Measurements from ENCODE around the gene GLB1L2. TPM values are rescaled to one million over a fixed set of nuclear protein-coding genes. Genes with fewer than 3 reads are reported as not detected.

Gene GLB1L2
- total RNA-seq, 3 donors from 2014 or later (not counting 1 experiment from before 2014, with no cell fraction given): 0.57 to 3.3 (median 0.61) TPM

- Mint-ChIP-seq H3K4me1 (peaks cover 0 to 15% of the 10 kb centered on the region in 2 donors), H3K27me3 (ENCODE audit: low read depth in 2 of 2) (no peaks in the 10 kb centered on the region), H3K4me3 (no peak overlapping the region), H3K36me3 (no peaks in the 10 kb centered on the region), H3K9me3 (no peaks in the 10 kb centered on the region), H3K27ac (no peak overlapping the region)
- Histone ChIP-seq H3K4me1 (ENCODE audit: control insufficient read depth, insufficient read depth, low read length) (no peaks in the 10 kb centered on the region), H3K36me3 (ENCODE audit: control insufficient read depth, insufficient read depth, low read length) (no peaks in the 10 kb centered on the region), H3K27me3 (ENCODE audit: control insufficient read depth, insufficient read depth, low read length) (no peaks in the 10 kb centered on the region), H3K4me3 (ENCODE audit: low read length) (no peak overlapping the region), H3K27ac (ENCODE audit: low read length) (no peak overlapping the region), H3K9me3 (ENCODE audit: control insufficient read depth, insufficient read depth, low read length) (no peaks in the 10 kb centered on the region)
- no peak for ATAC-seq
- no peak for DNase-seq
- intact Hi-C loops (cut with micrococcal nuclease): no loop called here
- TF ChIP-seq CTCF (IDR thresholded peaks at IDR 0.05): no peak
- 88% methylated on average over 16 of the region's 16 CpGs for WGBS (ENCODE audit: insufficient coverage)
Measured at GRCh38 chr11:134374891-134375550, 43.2 kb downstream of the GLB1L2 start.

- intact Hi-C loops (cut with micrococcal nuclease): no loop called here
- Histone ChIP-seq H3K27ac (ENCODE audit: low read length) (no peak overlapping the region), H3K4me1 (ENCODE audit: control insufficient read depth, insufficient read depth, low read length) (no peaks in the 10 kb centered on the region), H3K36me3 (ENCODE audit: control insufficient read depth, insufficient read depth, low read length) (no peaks in the 10 kb centered on the region), H3K9me3 (ENCODE audit: control insufficient read depth, insufficient read depth, low read length) (no peaks in the 10 kb centered on the region), H3K27me3 (ENCODE audit: control insufficient read depth, insufficient read depth, low read length) (no peaks in the 10 kb centered on the region), H3K4me3 (ENCODE audit: low read length) (no peak overlapping the region)
- H3K4me1 Mint-ChIP-seq: peaks cover 0 to 20% of the 10 kb centered on the region in 2 donors
- no peak overlapping the region for H3K27ac Mint-ChIP-seq
- H3K36me3 Mint-ChIP-seq: no peaks in the 10 kb centered on the region
- H3K9me3 Mint-ChIP-seq: no peaks in the 10 kb centered on the region
- no peak for ATAC-seq
- 88% methylated on average over 18 of the region's 18 CpGs for WGBS (ENCODE audit: insufficient coverage)
- DNase-seq: no peak
- TF ChIP-seq CTCF (IDR thresholded peaks at IDR 0.05): no peak
- H3K27me3 Mint-ChIP-seq (ENCODE audit: low read depth in 2 of 2): peaks cover 0 to 3% of the 10 kb centered on the region in 2 donors
- no peak overlapping the region for H3K4me3 Mint-ChIP-seq
Measured at GRCh38 chr11:134376150-134376921, 44.5 kb downstream of the GLB1L2 start.

GRCh38 chr11:134377876-134378275, 46.1 kb downstream of the GLB1L2 start:
- no peaks in the 10 kb centered on the region for H3K9me3 Mint-ChIP-seq
- no peak for DNase-seq
- no peaks in the 10 kb centered on the region for H3K9me3 ChIP-seq (ENCODE audit: control insufficient read depth, insufficient read depth, low read length)
- H3K36me3 ChIP-seq (ENCODE audit: control insufficient read depth, insufficient read depth, low read length): no peaks in the 10 kb centered on the region
- no peak overlapping the region for H3K4me3 Mint-ChIP-seq
- intact Hi-C loops (cut with micrococcal nuclease): no loop called here
- H3K36me3 Mint-ChIP-seq: no peaks in the 10 kb centered on the region
- peaks cover 6 to 29% of the 10 kb centered on the region in 2 donors for H3K4me1 Mint-ChIP-seq
- H3K27ac Mint-ChIP-seq: no peak overlapping the region
- H3K27me3 ChIP-seq (ENCODE audit: control insufficient read depth, insufficient read depth, low read length): no peaks in the 10 kb centered on the region
- TF ChIP-seq CTCF (IDR thresholded peaks at IDR 0.05): no peak
- H3K4me1 ChIP-seq (ENCODE audit: control insufficient read depth, insufficient read depth, low read length): no peaks in the 10 kb centered on the region
- 92% methylated on average over 11 of the region's 14 CpGs for WGBS (ENCODE audit: insufficient coverage)
- H3K27ac ChIP-seq (ENCODE audit: low read length): no peak overlapping the region
- no peak for ATAC-seq
- H3K4me3 ChIP-seq (ENCODE audit: low read length): no peak overlapping the region
- H3K27me3 Mint-ChIP-seq (ENCODE audit: low read depth in 2 of 2): peaks cover 0 to 5% of the 10 kb centered on the region in 2 donors

Data from natural killer cell (primary cell).